Activated CD4-positive, alpha-beta T cell treated with anti-CD3 and anti-CD28 coated beads, Interleukin-2, Interleukin-4, amounts not matched to agents 100 ng/mL and 50 ng/mL, durations not matched to agents 16 hours and 8 hours (primary cell): ENCODE data around the gene TRAF3IP1.

Source experiments
- DNase-seq: peaks from one replicate; pipeline ENCODE4 v3.0.0-alpha.2; 2020; ENCODE audit warnings: low spot score

Gene TRAF3IP1

DNA sequence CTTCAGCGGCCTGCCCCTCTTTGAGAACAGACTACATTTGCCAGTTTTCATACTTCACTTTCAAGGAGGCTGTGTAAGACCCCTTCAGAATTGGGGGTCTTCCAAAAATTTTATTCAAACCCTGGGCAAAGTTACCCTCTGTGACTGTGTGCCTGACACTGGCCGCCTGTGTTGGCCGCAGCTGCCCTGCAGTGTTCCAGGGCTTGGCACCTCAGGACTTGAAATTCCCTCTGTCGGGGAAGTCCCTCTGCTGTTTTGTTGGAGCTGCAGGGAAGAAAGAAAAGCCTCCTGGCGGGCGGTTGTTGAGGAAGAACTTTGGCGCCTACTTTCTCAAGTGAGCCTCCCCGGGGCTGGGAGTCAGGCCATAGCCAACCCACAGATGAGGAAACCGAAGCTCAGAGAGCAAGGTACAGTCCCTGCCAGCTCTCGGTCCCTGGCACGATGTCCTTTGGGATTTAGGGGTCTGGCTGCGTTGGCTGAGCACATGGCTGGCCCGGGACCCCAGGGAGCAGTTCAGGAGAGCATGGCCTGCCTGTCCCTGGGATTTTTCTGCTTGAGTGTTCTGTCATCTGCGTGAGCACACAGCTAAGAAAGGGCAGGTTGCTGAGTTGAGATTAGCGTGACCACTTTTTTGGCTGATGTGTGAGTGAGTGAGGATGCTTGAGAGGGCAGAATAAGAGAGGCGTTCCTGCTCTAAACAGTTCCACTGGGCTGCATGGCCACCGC, 88.5 kb downstream of the TRAF3IP1 start:
- no peak for DNase-seq

GRCh38 chr2:238409341-238410199, 89.3 kb downstream of the TRAF3IP1 start:
- no peak for DNase-seq

DNA sequence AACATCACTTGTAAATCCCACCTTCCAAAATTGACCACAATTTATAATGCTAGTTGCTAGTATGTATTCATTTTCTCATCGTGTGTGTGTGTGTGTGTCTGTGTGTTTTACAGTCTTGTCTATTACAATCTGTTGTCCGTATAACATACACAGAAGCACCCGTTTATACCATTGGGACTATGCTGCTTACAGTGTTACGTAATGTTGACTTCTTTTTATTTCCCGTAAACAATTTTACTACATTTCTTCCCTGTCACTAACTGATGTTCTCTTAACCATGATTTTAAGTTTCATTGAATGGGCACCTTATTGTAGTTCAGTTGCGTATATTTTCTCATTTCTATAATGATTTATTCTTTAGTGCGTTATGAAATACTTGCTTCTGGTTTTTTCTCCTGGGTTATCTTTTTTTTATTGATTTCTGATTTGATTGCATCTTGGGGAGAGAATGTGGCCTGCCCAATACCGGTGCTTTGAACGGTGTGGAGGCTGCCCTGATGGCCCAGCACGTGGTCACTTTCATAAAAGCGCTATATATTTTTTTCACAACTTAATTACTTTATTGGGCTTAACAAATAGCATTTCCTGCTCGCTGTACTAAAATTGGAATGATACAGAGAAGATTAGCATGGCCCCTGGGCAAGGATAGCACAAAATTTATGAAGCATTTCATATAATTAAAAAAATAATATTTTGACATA, 91.9 kb downstream of the TRAF3IP1 start:
- DNase-seq: no peak

- DNase-seq: no peak
Observed at GRCh38 chr2:238413368-238413767, 93.0 kb downstream of the TRAF3IP1 start.

DNA sequence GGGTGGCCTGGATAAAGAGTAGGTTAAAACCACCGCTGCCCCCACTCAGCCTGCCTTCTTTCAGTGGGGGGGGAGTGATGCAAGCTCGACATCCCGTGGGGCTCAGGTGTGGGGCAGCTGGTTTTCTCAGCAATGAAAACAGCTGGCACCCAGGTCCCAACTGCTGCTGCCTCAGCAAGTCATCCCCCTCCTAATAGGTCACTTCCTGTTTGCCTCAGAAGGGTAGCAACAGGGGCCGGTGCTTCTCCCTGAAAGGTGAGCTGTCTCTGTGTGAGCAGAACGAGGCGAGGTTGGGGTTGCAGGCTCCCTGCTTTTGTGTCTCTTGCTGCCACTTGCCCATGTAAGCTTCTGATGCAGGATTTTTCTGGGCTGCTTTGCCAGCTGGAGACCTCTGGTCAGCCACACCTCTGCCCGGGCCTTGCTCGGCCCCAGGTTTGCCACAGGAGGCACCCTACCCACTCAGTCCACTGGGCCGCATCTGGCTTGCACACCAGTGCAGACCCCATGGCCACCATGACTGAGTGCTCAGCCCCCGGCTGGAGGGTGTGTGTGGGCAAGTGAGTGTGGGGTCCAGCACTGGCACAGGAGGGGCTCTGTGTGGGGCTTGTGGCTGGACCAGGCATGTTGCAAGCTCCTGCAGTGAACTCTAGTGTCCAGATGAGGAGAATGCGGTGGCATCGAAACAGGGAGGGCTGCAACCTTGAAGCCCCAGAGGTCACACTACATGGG, 94.9 kb downstream of the TRAF3IP1 start:
- DNase-seq: no peak

- no peak for DNase-seq
Observed at GRCh38 chr2:238415893-238416292, 95.6 kb downstream of the TRAF3IP1 start.

DNA sequence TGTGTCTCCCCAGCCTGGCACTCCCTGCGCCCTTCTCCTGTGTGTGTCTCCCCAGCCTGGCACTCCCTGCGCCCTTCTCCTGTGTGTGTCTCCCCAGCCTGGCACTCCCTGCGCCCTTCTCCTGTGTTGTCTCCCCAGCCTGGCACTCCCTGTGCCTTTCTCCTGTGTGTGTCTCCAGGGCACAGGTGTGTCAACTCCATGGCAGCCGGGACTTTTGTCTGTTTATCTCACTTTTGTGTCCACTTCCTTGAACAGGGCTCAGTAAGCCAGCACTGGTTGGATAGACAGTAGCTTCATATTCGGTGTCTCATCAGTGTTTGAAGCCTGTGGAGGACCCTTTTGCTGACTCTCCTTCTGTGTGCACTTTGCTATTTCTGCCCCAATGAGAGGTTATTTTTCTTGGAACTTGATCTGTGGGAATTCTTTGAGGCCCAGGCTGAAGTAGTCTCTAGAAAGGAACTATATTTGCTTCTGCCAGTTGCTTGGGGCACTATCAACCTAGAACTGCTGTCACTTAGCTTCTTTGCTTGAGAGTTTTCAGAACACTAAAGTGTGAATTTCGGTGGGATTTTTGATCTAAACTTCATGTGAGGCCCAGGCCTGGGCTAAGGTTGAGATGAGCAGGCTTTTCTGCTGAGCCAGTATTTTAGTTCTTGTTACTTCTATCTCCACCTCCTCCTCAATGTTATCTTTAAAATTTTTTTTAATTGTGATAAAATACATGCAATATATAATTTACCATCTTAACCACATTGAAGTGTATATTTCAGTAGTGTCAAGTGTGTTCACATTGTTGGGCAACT, 98.1 kb downstream of the TRAF3IP1 start:
- no peak for DNase-seq

DNA sequence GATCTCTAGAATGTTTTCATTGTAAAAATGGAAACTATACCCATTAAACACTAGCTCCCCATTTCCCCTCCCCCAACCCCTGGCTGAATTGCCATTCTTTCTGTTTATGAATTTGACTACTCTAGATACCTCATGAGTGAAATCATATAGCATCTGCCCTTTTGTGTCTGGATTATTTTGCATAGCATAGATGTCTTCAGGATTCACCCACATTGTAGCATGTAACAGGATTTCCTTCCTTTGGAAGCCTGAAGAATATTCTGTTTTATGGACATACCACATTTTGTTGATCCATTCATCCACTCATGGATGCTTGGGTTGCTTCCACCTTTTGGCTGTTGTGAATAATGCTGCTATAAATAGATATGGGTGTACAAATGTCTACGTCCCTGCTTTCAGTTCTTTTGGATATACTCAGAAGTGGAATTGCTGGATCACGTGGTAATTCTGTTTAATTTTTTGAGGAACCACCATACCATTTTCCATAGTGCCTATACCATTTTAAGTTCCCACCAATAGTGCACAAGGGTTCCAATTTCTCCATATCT, 98.8 kb downstream of the TRAF3IP1 start:
- DNase-seq: no peak

GRCh38 chr2:238420442-238420841, 100.1 kb downstream of the TRAF3IP1 start:
- DNase-seq: no peak

- no peak for DNase-seq
Observed at GRCh38 chr2:238420878-238421694, 100.8 kb downstream of the TRAF3IP1 start.

- no peak for DNase-seq
Observed at GRCh38 chr2:238421695-238422035, 101.3 kb downstream of the TRAF3IP1 start.

GRCh38 chr2:238422285-238422684, 102.0 kb downstream of the TRAF3IP1 start:
- no peak for DNase-seq

GRCh38 chr2:238422940-238423339, 102.6 kb downstream of the TRAF3IP1 start:
- no peak for DNase-seq

DNA sequence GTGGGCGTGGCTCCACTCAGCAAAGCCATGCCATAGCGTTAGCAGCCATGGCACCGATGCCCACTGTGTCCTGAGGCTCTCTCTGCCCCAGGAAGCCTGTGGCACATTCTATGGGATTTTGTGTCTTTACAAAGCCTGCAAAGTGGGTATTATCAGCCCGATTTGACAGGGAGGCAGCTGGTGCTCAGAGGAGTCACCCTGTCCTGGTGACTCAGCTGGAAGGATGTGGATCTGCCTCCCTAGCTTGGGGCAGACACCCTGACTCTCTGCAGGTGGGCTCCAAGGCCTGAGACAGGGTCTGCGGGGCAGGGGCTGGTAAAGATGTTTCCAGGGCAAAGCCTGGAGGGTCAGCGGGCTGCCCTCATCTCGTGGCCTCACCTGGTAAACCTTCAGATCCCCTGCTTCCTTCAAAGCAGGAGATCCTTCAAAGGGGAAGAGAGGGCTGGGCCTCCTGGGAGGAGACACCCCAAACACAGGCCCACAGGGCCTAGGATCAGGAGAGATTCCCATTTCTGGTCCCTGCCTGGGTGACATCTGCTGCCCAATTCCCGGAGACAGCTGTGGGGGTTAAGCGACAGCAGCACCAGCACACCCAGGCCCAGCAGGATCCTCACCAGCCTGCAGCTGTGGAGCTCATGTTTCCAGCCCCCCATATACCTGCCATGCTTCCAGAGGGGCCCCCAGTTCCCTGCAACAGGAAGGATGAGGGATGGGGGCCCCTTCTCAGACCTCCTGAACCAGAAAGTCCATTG, 103.4 kb downstream of the TRAF3IP1 start:
- DNase-seq: no peak

DNA sequence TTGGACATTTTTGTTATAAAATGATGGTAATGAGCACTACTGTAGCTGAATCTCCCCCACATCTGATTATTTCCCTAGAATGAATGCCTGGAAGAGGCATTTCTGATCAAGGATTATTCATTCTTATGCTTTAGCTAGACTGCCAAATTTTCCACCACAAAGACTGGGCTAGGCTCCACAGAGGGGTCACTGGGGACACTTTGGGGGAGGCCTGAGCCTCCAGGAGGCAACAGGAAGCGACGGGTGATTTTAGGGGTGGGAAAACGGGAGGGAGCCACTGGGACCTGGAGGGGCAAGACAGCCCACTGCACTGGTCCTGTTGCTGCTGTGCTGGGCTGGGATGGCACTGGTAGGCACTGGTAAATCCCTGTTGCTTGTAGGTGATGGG, 104.0 kb downstream of the TRAF3IP1 start:
- DNase-seq: no peak

GRCh38 chr2:238425505-238425978, 105.2 kb downstream of the TRAF3IP1 start:
- no peak for DNase-seq

- no peak for DNase-seq
Observed at GRCh38 chr2:238425979-238426567, 105.8 kb downstream of the TRAF3IP1 start.

DNA sequence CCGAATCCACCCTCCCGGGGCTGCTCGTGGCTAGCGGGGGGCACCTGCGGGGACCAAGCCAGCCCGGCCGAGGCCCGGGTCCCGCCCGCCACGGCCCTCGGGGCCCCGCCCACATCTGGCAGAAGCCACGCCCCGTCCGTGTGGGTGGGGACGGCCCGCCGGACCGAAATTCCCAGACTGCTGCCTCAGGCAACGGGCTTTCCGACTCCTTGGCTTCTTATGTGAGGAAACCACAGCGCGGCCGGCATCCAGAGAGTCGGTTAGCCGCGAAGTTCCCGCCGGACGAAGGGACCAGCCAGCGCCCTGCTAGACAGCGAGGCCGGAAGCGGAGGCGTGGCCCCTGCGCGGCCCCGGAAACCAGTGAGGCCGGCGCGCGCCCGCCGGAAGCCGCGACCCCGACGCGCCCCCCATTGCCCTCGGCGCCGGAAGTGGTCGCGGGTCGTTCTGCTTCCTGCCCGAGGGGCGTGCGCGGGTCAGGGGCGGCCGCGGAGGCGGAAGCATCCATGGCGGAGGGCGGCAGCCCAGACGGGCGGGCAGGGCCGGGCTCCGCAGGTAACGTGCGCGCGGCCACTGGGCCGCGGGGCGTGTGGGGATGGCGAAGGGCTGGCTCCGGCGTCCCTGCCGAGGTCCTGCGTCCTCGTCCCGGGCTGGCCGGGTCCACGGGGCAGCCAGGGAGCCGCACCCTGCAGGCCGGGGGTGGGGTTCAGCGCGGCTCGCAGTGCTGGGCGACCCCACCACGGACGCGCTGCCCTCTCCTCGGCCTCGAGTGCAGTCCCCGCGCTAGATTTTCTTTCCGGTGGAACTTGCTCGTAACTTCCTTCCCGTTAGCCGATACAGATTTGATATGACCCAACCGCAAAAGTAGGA, 106.5 kb downstream of the TRAF3IP1 start, which contains the start of gene ASB1:
Gene ASB1, plus strand, starts transcription at position 360 of the 867 bp plus-strand sequence. Its CDS starts 144 bp downstream, at position 504.
- peak; percentile 78 for DNase-seq
